Activated CD8-positive, alpha-beta memory T cell treated with anti-CD3 and anti-CD28 coated beads, Interleukin-2, amount 50 U/mL, for 24 hours (primary cell): ENCODE measurements around the gene TRIM39.
"Not testable (repeated sequence)": the region's sequence is repeated elsewhere in the genome, so short reads cannot be mapped to it uniquely, and the experiment has no call there.

Source experiments
- DNase-seq: peaks from one replicate; pipeline ENCODE4 v3.0.0-alpha.2; 2020; ENCODE audit errors: extremely low read depth

TRIM39 gene

DNA sequence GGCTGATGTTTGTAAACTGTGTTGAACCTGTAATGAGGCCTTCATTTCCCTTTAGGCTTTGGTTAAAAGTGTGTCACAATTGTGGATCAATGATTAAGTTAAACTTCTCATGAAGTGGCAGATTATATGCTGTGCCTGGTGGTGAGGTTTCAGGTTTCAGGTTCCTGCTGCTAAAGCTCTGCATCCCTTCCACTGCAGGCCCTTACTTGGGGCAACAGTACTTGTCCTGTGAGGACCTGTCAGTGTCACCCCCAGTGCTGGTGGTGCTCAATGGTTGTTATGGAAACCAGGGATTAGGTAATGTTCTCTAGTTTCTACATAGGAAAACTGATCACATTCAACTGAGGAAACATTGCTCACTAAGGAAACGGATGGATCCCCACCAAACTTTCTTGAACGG is 36.7 kb downstream of the TRIM39 start:
- DNase-seq = no peak

DNA sequence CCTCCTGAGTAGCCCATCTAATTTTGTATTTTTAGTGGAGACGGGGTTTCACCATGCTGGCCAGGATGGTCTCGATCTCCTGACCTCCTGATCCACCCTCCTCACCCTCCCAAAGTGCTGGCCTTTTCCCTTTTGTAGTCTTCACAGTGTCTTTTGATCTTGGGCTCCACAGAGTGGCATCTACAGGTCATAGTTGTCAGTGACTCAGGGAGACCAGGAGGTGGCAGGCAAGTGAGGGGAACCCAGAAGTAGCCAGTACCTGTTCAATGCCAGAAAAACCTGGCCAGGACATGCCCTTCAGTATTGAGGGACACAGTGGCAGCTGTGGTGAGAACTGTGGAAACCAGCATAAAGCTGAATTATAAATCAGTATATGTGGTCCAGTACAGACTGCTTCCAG is 37.9 kb downstream of the TRIM39 start:
- no peak for DNase-seq

- not testable (repeated sequence) for DNase-seq
Observed at GRCh38 chr6:30369280-30369679, 42.6 kb downstream of the TRIM39 start.

- no peak for DNase-seq
Observed at GRCh38 chr6:30378290-30378937, 51.7 kb downstream of the TRIM39 start.

DNA sequence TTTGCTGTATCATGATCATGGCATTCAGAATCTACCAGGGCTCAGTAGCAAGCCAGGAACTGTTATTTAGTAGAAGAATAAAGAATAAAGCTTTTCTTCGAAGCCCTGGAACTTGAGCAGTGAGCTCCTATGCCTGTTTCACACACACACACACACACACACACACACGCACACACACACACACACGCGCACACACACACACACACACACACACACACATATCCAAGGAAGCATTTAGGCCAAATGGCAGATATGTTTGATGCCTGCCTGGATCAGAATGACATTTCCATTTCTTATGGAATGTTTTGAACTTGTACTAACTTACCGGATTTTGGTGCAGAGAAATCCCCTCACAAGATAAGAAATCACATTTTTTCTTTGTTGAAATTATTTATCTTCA is 53.7 kb downstream of the TRIM39 start:
- no peak for DNase-seq

- DNase-seq = no peak
Observed at GRCh38 chr6:30386166-30386565, 59.4 kb downstream of the TRIM39 start.

GRCh38 chr6:30391240-30391639 is 64.5 kb downstream of the TRIM39 start:
- DNase-seq = no peak
